ENCODE data around the gene MINDY3.
A peak's percentile ranks its signal among the peaks of the same experiment; 100 is the strongest.
"Not testable (repeated sequence)": the region's sequence is repeated elsewhere in the genome, so short reads cannot be mapped to it uniquely, and the experiment has no call there.

Gene MINDY3

GRCh38 chr10:15764892-15765454, 95.3 kb downstream of the MINDY3 start:
- no peak for DNase-seq

GRCh38 chr10:15763006-15763405, 97.3 kb downstream of the MINDY3 start:
- DNase-seq = no peak

GRCh38 chr10:15762239-15762638, 98.1 kb downstream of the MINDY3 start:
- not testable (repeated sequence) for DNase-seq

GRCh38 chr10:15761224-15761623, 99.1 kb downstream of the MINDY3 start:
- not testable (repeated sequence) for DNase-seq

- no peak for DNase-seq
These were observed 99.6 kb downstream of the MINDY3 start for GRCh38 chr10:15760681-15761080.

- no peak for DNase-seq
These were observed 101.0 kb downstream of the MINDY3 start for GRCh38 chr10:15759265-15759664.

GRCh38 chr10:15758618-15759017, 101.7 kb downstream of the MINDY3 start:
- no peak for DNase-seq

GRCh38 chr10:15754937-15755336, 105.4 kb downstream of the MINDY3 start:
- no peak for DNase-seq

GRCh38 chr10:15751046-15751445, 109.3 kb downstream of the MINDY3 start:
- DNase-seq = no peak

- DNase-seq = no peak
These were observed 112.2 kb downstream of the MINDY3 start for GRCh38 chr10:15748126-15748525.

GRCh38 chr10:15747632-15748031, 112.7 kb downstream of the MINDY3 start:
- DNase-seq = no peak

- no peak for DNase-seq
These were observed 114.6 kb downstream of the MINDY3 start for GRCh38 chr10:15745751-15746150.

GRCh38 chr10:15744217-15744865, 116.0 kb downstream of the MINDY3 start:
- DNase-seq = peak; percentile 62

GRCh38 chr10:15743443-15743842, 116.9 kb downstream of the MINDY3 start:
- DNase-seq = no peak

GRCh38 chr10:15742836-15743235, 117.5 kb downstream of the MINDY3 start:
- DNase-seq = no peak

GRCh38 chr10:15742102-15742501, 118.2 kb downstream of the MINDY3 start:
- DNase-seq = no peak

- DNase-seq = no peak
These were observed 118.7 kb downstream of the MINDY3 start for GRCh38 chr10:15741581-15741980.

GRCh38 chr10:15740261-15740660, 120.0 kb downstream of the MINDY3 start:
- DNase-seq = no peak

- DNase-seq = no peak
These were observed 120.9 kb downstream of the MINDY3 start for GRCh38 chr10:15739254-15739970.

GRCh38 chr10:15738270-15738925, 121.9 kb downstream of the MINDY3 start:
- DNase-seq = no peak

GRCh38 chr10:15737656-15738055, 122.7 kb downstream of the MINDY3 start:
- no peak for DNase-seq

- no peak for DNase-seq
These were observed 124.5 kb downstream of the MINDY3 start for GRCh38 chr10:15735763-15736162.

GRCh38 chr10:15730341-15730740, 130.0 kb downstream of the MINDY3 start:
- DNase-seq = no peak

- no peak for DNase-seq
These were observed 130.4 kb downstream of the MINDY3 start for GRCh38 chr10:15729890-15730289.

Measured in suppressor macrophage treated with lipopolysaccharide for 4 hours (primary cell).